Measurements from ENCODE around the gene GAK.

The GAK gene

DNA sequence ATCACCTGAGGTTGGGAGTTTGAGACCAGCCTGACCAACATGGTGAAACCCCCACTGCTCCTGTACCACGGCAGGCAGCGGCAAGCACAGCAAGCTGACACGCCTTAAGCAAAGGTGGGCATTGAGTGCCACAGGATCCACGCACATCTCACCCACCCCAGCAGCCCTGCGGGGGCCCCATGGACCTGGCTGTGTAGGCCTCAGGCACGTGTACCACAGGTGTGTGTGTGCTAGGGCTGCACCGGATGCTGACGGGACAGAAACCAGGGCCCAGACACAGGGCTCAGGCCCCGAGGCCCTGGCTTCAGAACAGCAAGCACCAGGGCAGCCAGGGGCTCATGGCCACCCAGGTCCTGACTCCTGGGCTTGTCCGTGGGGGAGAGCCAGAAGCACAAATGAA, 46.8 kb downstream of the GAK start:
- no peak for DNase-seq

DNA sequence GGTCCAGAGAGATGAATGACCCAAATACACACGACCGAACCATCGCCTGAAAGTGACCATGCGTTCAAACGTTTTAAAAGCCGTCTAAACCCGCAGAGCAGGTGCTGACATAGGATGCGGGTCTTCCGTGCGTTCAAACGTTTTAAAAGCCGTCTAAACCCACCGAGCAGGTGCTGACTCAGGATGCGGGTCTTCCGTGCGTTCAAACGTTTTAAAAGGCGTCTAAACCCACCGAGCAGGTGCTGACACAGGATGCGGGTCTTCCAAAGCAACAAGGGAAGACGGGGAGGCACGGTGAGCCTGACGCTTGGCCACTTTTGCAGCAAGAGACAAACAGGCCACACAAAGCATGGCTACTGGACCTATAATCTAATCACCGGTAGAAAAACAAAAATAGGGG, 47.2 kb downstream of the GAK start:
- no peak for DNase-seq

DNA sequence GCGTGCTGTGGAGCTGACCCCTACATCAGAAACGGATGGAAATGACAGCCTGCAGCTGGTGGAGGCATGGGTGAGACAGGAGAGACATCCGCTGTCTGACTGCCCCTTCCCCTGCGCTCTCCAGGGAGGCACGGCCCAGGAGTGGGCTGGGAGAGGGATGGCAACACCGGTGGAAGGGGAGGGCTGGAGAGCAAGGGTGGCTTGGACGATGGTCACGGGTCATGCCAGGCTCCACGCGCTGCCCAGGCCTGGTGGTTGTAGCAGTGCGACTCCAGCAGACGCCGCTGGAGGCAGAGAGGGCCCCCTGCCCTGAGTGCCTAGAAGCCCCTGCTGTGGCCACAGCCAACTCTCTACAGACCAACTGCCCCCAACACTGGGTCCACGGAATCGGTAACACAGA, 47.9 kb downstream of the GAK start:
- no peak for DNase-seq

DNA sequence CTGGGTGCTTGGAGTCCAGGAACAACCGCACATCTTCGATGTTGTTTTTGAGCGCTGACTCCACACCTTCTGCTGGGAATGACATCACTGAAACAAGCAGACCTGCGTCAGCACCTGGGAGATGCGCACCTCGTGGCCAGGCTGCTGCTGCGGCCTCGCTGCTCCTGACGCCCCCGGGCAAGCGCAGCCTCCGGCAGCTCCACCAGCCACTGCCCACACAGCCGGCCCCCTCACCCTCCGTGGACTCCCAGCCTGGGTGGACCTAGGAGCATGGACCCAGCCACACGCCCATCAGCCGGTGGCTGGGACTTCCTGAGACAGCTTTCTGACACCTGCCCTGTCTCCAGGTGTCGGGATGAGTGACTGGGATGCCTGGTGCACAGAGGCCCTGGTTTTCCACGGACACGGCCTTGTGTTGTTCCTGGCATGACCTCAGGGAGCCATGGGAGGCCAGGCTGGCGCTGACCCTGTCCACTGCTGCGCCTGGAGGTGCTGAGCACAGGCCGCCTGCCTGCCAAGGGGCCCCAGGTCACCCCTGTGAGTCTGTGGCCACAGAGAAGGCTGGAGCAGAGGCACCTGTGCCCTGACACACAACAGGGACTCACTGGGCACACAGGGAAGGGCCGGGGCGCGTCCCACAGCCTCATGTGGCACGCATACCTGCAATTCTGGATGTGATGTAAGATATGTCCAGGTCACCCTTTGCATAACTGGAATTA, 48.6 kb downstream of the GAK start:
- no peak for DNase-seq

DNA sequence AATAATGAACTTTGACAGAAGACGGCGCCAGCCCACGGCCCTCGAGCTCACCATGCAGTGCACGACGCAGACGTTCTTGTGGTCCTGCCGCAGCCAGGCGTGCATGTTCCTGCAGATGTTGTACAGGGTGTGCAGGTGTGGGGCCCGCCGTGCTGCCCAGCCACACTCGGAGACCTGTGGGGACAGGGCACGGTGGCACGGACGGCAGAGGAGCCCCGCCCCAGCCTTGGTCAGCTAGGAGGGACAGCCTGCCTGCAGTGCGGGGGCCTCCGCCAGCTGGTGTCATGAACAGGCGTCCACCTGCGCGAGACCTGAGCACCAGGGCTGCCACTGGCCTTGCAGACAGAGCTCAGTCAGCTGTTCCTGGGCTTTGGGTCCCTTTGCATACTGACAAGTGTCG, 49.5 kb downstream of the GAK start:
- no peak for DNase-seq

DNA sequence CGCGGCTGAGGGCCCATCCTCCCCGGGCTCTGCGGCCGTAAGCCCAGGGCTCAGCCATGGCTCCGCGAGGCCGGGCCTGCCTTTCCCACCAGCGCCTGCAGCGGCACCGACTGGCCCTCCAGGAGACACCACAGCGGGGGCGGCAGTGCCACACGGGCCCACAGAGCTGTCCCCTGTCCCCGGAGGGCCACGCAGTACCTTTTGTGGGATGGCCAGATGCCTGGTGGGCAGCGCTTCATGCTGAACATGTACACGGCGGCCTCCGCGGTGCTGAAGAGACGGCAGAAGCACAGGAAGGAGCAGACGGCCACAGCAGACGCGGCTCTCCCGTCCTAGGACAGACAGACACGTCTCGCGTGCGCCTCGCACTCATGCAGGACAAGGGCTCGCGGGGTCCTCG, 50.4 kb downstream of the GAK start:
- no peak for DNase-seq

DNA sequence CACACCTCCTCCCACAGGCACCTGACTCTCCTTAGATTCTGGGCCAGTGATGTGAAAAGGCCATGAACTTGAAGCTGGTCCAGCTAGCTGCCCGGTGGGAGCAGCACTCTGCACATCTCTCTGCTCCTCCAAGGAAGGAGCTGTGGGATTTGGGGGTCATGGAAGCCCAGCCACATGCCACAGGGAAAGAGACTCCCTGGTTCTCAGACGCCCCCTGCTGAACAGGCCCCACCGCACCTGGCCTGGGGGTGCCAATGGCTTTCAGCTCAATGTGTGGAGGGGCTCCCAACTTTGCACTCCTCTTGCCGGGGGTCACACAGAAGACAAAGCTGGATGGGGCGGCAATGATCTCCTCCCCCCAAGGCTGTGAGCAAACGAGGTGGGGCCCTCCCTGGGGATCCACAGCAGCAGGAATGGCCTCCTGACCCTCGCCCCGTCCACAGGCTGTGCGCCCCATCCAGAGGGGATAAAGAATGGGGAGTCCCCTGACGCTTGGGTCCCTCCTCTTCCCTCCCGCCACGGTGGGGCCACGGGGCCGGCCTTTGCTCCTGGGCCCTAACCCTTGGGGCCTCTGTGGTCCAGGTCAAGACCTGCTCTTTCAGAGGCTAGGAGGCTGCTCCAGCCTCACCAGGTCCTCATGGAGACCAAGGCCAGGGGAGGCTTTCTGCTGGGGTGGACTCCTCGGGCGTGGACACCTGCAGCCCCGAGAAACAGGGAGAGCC, 51.3 kb downstream of the GAK start:
- no peak for DNase-seq

DNA sequence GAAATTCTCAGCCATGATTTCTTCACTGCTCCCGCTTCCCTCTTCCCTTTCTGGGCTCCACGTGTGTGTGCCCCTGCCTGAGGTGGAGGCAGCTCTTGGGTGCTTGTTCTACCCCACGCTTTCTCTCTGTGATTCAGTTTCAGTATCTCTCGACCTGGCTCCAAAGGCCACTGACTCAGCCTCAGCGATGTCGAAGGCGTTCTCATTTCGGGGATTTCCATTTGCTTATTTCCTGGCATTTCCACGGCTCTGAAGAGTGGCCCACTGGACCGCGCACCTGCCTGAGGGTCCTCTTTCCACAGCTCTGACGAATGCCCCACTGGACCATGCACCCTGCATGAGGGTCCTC, 52.4 kb downstream of the GAK start:
- no peak for DNase-seq

DNA sequence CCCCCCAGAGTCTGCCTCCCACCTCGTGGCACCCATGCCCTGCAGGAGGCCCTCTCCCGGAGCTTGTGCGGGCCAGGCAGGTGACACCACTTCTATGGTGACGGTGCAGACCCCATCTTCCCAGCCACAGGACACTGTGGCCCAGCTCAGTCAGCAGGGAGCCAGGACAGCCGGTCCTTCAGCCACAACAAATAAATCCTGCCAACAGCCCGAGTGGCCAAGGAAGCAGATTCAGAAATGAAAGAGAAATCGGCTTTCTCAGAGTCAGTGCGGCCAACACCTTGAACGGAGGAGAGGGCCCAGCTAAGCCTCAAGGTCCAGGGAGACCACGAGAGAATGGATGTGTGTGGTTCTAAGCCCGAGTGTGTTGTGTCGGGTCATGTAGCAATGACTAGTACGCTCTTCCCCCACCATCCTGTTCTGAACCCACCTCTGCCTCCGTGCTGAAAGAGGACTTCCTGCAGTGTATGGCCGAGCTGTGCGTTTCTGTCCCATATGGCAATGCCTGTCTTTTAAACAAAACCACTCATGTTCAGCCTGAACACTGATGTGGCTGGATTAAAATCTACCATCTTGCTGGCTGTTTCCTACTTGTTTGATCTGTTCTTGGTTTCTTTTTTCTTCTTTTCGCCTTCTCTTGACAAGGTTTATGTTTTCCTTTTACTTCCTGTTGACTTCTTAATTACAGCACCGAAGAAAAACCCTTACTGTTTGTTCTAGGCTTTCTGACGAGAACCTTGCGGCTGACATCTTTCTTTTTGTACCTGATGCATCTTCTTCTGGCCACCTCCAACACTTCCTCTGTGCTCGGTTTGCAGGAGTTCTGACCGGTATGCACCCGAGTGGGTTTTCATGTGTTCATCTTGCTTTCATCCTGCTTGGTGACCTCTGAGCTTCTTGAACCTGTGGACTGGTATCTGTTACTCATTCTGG, 53.1 kb downstream of the GAK start:
- no peak for DNase-seq

DNA sequence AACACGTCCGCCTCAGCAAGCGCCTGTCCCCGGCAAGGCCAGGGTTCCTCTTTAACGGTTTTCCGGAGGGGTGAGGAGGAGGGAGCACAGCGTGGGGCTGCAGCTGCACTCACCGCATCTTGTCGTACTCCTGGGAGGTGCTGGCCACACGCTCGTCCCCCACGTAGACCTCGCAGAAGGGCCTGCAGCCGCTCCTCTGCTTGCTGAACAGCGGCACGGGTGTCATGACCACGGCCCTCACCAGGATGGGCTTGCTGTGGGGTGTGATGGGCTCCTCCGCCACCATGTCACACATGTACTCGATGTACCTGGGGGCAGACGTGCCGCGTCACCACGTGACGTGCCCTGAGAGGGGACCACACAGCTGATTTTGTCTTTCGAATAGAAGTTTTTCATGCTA, 54.6 kb downstream of the GAK start:
- DNase-seq: no peak

DNA sequence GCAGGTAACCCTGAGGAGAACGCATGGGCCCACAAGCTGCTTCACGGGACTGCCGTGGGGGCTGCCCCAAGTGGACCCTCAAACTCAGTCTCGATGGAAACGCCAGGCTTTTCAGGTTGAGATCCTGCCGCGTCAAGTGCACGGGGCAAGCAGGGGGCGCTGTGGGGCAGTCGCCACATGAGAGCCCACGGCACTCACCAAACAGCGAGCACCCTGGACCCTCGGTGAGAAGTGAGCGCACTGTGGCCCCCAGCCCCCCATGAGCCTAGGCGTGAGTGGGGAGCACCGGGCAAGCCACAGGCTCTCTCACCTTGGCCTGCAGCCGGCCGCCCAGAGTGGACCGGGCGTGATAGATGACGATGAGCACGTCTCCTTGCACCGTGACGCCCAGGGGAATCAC, 55.3 kb downstream of the GAK start:
- no peak for DNase-seq

DNA sequence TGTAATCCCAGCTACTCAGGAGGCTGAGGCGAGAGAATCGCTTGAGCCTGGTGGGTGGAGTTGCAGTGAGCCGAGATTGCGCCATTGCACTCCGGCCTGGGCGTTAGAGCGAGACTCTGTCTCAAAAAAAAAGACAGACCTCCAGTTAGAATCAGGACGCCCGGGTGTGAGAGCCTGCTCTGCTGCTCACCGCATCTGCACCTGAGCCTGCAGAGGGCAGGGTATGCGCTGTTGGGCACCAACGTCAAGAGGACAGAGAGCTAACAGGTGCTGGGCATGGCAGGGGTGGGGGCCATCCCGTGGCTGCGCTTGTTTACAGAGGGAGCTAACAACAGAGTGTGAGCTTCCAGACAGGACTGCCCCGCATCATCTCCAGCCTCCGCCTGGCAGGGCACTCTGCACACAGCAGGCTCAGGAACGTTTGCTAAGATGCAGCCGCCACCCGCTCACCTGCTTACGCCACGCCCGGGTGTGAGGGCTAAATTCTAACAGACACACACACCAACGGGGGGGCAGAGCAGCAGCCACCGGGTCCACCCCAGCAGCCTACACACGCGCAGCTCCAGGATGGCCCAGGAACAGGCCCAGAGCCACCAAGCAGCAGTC, 56.2 kb downstream of the GAK start:
- DNase-seq: no peak

DNA sequence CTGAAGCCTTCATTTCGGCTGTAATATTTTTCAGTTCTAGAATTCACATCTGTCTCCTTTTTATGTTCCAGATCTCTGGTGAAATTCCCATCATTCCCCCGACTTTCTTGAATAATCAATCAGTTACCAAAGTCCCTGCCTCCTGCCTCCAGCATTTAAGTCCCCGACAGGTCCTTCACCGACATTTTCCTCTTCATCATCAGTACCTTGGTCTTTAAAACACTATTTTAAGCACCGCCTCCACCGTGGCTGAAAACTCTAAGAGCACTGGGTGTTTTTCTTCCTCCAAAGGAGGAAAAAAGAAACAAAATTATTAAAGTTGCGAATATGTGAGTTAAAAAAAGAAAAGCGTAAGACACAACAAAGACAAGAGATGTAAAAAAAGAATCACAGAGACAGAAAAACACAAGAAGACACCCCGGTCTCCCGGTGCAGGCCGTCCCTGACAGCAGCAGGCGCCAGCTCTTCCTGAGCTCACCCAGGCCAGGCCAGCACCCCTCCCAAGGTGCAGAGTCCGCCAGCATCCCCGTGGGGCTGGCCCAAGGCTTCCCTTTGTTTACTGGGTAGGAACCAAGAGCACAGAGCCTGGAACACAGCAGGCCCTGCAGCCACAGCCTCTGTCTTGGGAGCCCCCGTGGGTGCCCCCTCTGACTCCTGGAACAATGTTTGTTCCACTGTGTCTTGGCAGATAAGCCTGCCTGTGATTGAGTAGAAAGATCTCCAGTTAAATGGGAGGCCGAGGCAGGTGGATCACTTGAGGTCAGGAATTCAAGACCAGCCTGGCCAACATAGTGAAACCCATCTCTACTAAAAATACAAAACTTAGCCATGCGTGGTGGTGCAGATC, 56.9 kb downstream of the GAK start:
- DNase-seq: no peak

DNA sequence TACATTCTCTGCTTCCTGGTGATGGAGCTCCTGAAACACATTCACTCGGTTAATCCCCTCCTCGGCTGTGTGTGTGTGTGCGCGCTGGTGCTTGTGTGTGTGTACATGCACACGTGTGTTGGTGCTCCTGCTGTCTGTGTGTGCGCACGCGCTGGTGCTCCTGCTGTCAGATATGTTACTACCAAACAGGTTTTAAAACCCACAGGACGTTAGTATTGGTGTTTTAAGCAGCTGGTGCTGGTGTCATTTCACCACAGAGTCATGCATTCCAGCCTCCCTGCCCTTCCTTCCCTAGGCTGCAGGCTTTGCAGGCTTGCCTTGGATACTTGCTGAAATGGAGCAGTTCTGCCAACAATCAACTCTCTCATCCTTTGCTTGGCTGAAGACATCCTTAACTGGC, 58.1 kb downstream of the GAK start:
- no peak for DNase-seq

DNA sequence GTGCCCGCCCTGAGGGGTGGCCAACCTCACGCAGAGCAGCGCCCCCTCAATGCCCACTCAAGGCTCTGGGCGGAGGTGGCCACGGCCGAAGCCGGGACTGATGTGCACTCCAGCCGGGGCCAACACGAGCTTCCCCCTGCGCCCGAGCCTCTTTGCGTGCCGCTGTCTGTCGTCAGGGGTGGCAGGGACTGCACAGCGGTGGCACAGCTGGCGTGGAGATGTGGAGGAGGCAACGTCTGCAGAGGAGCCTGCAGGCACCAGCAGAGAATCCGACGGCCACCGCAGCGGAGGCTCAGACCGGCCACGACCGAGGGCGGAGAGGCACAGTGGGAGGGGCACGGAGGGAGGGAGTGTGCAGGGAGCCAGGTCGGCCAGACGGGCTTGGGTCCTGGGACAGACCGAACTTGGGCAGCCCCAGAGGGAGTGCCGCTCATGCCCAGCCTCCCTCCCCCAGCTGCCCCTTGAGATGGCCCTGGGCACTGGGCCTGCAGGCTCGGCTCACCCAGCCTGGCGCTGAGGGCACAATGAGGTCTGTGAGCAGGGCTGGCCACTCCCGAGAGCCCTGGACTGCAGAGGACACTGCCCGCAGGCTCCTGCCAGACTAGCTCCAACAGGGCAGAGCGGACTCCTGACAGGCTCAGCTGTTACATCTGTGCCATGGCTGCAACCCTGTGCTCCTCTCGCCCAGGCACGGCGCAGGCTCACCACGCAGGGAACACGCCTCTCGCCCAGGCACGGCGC, 59.7 kb downstream of the GAK start:
- DNase-seq: no peak

DNA sequence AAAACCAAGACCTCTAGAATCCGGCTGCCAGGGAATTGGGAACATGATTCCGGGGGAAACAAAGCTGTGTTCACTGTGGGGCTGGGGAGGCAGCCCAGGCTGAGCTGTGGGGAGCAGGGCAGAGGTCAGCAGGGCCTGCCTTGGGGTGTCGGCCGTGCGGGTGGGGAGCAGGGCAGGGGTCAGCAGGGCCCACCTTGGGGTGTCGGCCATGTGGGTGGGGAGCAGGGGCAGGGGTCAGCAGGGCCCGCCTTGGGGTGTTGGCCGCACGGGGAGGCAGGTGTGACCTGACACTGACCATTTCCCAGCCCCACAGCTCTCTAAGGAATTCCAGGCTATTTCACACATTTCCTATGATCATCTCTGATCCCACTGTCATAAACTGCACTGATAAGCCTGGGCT, 60.6 kb downstream of the GAK start:
- no peak for DNase-seq

DNA sequence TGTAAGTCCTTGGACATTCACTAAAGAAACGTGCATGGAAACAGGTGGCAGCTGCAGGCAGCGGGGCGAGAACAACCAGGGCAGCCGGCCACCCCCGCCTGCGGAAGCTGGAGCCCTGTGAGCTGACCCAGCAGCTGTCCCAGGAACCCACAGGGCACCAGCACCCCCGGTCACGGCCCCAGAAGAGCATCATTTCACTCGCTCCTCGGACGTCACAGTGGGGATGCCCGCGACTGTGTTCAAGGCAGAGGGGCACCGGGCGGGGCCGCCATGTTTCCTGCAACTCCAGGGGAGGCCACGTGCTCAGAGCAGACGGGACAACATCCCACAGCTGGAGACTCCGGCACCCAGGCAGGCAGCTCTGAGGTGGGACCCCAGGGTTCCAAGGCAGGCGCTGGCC, 61.2 kb downstream of the GAK start:
- no peak for DNase-seq

DNA sequence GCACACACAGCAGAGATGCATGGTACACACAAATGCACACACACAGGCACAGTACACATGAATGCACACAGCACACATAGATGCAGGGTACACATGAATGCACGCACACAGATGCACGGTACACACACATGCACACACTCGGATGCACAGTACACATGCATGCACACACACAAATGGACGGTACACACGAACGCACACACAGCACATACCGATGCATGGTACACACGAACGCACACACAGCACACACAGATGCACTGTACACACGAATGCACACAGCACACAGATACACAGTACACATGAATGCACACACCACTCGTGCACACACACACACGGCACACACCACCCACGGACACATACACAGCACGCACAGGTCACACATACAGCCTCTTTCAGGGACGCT, 62.3 kb downstream of the GAK start:
- DNase-seq: no peak

DNA sequence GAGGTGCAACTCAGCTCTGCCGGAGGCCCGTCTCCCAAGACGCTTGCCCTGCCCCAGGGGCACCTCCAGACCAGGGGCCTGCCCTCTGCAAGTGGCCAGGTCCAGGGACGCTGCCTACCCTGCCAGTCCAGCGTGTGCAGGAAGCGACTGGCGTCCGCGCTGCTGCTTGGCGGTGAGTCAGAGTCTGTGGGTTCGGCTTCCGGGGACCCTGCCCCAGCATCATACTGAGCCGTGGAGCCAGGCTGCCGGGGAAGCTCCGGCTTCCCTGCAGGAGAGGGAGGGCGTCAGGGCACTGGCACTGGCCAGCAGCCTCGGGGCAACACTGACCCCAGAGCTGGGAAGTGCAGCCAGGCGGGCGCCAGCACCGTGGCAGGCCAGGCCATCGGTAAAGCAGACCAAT, 63.7 kb downstream of the GAK start:
- no peak for DNase-seq

DNA sequence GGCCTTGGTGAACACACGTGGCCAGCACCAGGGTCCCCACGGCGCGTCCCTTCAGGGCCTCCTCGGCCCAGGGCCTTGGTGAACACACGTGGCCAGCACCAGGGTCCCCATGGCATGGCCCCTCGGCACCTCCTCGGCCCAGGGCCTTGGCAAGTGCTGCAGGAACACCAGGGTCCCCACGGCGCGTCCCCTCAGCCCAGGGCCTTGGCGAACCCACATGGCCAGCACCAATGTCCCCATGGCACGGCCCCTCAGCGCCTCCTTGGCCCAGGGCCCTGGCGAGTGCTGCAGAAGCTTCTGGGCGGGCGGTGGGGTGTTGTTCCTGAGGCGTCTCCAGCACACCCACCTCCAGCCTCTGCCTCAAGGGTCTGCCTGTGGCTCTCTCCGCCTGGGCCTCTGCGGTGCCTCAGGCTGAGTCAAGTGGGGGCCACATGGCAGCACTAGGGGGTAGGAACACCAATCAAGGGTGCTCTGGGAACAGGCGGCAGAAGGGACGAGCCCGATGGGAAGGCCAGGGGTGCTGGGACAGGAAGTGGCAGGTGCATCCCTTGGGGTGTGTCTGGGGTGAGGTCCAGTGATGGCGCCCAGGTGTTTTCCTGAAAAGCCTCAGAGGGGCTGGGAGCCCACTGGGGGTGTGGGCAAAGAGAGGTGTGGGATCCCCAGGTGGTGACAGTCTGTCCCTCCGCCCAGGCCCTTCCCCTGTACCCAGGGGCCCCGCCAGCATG, 64.4 kb downstream of the GAK start:
- no peak for DNase-seq

DNA sequence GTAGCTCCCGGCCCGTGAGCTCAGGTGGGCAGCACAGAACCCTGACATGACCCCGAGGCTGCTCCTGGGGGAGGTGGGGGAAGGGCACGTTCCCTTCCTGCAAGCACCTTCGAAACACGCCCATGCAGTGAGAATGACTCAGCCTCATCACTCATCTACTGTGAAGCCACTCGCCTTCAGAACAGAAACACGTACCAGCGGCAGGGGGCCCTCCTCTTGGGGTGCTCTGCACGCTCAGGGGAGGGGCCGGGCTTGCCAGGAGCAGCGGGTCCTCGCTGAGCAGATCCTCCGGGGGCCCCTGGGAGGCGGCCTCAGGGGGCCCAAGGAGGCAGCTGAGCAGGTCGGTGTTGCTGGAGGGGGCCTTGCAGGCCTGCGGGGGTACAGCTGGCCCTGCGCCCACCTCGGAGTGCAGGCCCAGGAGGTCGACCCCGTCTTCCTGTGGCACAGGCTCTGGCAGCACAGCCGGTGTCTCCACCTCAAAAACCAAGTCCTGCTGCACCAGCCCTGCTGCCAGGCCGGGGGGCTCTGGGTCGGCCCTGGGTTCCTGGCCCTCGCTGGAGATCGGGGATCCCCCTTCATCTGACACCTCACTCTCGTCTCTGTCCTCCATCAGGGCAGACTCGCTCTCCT, 65.2 kb downstream of the GAK start:
- no peak for DNase-seq
